C4-2B (cell line): ENCODE measurements around the gene CDC26.

ENCODE experiments used
- ZFX ChIP-seq: fragments of 450-650 bp; IDR thresholded peaks from 2 replicates; pipeline ENCODE4 v1.6.1; 2017
- TF ChIP-seq, protein P1 (sequence below): fragments of 450-650 bp; conservative IDR thresholded peaks from 2 replicates; pipeline ENCODE4 v1.5.1; 2017; ENCODE audit warnings: mild to moderate bottlenecking

DNA sequence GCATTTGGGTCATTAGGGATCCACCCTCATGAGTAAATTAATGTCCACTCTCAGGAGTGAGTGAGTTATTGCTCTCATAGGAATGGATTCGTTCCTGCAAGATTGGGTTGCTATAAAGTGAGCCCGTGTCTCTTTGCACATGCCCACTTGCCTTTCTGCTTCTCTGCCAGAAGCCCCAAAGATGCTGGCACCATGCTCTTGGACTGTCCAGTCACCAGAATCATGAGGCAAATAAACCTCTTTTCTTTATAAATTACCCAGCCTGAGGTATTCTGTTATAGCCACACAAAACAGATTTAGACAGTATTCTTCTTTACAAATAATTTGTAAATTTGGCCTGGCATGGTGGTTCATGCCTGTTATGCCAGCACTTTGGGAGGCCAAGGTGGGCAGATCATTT is 24.6 kb downstream of the CDC26 start:
- TF ChIP-seq, protein P1, sequence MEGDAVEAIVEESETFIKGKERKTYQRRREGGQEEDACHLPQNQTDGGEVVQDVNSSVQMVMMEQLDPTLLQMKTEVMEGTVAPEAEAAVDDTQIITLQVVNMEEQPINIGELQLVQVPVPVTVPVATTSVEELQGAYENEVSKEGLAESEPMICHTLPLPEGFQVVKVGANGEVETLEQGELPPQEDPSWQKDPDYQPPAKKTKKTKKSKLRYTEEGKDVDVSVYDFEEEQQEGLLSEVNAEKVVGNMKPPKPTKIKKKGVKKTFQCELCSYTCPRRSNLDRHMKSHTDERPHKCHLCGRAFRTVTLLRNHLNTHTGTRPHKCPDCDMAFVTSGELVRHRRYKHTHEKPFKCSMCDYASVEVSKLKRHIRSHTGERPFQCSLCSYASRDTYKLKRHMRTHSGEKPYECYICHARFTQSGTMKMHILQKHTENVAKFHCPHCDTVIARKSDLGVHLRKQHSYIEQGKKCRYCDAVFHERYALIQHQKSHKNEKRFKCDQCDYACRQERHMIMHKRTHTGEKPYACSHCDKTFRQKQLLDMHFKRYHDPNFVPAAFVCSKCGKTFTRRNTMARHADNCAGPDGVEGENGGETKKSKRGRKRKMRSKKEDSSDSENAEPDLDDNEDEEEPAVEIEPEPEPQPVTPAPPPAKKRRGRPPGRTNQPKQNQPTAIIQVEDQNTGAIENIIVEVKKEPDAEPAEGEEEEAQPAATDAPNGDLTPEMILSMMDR = no peak
- TF ChIP-seq ZFX = no peak
